Breast epithelium (tissue), 3 donors: ENCODE measurements around the gene NOP56.

Experiments used
- POLR2A ChIP-seq: fragments of 450-650 bp; IDR thresholded peaks from one replicate; pipeline ENCODE4 v1.6.1; 2016; ENCODE audit warnings: antibody characterized with exemption, mild to moderate bottlenecking, moderate library complexity
- POLR2AphosphoS5 ChIP-seq, 3 donors: sonication (generic); formaldehyde crosslinking; IDR thresholded peaks; one replicate each; pipeline ENCODE4 v1.6.1; 2017; ENCODE audit warnings: antibody characterized with exemption in 3 of 3
- TF ChIP-seq, protein P1 (sequence below), 3 donors: fragments of 450-650 bp; IDR thresholded peaks; one replicate each; pipeline ENCODE4 v1.5.1; 2016 to 2017; ENCODE audit warnings: antibody characterized with exemption in 3 of 3, mild to moderate bottlenecking in 3 of 3, moderate library complexity in 3 of 3

DNA sequence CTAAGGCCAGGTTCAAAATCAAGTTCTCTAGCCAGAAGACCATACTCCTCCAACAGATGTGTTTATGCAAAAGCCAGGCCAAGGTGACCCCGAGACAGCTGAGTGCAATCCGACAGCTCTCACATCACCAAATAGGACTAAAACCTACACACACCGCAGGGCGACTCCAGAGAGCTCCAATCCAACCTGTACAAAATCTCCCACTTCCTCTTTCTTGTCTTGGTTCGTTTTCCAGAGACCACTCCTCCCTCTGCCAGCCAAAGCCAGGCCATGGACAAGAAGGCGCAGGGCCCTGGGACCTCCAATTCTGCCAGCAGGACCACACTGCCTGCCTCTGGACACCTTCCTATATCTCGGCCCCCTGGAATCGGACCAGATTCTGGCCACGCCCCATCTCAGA, 11.5 kb upstream of the NOP56 start:
- TF ChIP-seq, protein P1, sequence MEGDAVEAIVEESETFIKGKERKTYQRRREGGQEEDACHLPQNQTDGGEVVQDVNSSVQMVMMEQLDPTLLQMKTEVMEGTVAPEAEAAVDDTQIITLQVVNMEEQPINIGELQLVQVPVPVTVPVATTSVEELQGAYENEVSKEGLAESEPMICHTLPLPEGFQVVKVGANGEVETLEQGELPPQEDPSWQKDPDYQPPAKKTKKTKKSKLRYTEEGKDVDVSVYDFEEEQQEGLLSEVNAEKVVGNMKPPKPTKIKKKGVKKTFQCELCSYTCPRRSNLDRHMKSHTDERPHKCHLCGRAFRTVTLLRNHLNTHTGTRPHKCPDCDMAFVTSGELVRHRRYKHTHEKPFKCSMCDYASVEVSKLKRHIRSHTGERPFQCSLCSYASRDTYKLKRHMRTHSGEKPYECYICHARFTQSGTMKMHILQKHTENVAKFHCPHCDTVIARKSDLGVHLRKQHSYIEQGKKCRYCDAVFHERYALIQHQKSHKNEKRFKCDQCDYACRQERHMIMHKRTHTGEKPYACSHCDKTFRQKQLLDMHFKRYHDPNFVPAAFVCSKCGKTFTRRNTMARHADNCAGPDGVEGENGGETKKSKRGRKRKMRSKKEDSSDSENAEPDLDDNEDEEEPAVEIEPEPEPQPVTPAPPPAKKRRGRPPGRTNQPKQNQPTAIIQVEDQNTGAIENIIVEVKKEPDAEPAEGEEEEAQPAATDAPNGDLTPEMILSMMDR (IDR thresholded peaks at IDR 0.05) = no peak
- no peak for TF ChIP-seq POLR2A
- TF ChIP-seq POLR2AphosphoS5 (IDR thresholded peaks at IDR 0.05) = no peak
